LoVo (cell line): ENCODE results near the gene STK10.

Experiments
- DNase-seq: peaks from one replicate; pipeline ENCODE4 v3.0.0-alpha.2; 2016; ENCODE audit warnings: low spot score

STK10 gene

DNA sequence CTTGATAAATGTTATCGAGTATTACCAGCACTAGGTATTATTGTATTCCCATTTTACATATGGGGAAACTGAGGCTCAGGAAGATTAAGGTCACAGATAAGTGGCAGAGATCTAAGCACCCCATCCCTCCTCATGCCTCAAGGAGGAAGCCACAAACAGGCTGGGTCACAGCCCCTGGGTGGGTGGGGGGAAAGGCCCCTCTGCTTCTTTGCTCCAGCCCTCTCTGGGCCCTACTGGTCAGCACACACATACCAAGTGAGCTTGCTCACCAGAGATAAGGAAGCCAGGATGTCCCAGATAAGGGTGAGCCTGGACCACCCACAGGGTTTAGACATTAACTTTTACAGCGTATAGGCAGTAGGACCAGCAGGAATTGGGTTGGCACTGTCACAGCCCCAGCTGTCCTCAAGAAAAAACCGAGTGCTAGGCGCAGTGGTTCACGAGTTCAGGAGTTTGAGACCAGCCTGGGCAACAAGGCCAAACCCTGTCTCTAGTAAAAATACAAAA is 45.3 kb downstream of the STK10 start:
- DNase-seq = no peak

DNA sequence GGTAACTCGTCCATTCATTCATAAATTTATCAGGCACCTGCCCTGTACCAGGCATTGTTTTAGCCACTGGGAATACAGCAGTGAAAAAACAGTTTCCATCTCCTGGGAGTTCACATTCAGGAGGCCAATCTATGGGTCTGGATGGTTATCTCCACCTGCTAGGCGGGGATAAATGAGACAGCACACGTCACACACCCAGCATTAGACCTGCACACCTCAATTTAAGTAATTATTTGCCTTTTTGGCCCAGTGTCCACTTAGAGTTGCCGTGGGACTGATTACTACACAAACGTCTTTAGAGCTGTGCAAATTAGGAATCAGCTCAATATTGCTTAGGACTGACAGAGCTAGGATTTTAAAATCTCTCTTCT is 46.1 kb downstream of the STK10 start:
- no peak for DNase-seq

DNA sequence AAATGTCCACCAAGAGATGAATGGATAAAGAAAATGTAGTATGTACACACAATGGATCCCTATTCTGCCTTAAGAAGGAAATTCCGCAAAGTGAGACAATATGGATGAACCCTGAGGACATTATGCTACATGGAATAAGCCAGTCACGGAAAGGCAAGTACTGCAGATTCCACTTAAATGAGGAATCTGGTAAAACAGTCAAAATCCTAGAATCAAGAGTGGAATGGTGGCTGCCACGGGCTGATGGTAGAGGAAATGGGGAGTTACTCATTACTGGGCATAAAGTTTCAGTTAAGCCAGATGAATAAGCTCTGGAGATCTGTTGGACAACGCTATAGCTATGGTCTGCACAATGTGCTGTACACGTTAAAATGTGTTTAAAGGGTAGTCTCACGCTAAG is 47.2 kb downstream of the STK10 start:
- DNase-seq = no peak

DNA sequence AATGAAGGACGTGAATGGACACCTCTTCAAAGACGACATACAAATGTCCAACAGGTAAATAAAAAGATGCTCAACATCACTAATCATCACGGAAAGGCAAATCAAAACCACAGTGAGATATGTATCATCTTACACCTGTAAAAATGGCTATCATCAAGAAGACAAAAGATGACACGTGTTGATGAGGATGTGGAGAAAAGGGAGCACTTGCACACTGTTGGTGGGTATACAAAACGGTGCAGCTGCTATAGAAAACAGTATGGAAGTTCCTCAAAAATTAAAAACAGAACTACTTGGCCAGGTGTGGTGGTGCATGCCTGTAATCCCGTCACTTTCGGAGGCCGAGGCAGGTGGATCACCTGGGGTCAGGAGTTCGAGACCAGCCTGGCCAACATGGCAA is 47.9 kb downstream of the STK10 start:
- DNase-seq = no peak

DNA sequence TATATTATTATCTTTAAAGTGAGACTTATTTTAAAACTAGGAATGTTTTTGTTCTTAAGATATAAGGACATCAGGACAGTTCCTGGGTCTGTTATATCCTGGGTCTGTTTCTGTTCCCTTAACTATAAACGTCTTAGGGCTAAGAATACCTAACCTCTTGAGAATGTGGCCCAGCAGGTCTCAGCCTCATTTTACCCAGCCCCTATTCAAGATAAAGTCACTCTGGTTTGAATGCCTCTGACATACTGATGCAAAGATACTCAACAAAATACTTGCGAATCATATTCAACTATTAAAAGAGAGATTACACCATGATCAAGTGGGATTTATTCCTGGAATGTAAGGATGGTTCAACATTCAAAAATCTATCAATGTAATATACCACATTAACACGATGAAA is 51.0 kb downstream of the STK10 start:
- DNase-seq = no peak

DNA sequence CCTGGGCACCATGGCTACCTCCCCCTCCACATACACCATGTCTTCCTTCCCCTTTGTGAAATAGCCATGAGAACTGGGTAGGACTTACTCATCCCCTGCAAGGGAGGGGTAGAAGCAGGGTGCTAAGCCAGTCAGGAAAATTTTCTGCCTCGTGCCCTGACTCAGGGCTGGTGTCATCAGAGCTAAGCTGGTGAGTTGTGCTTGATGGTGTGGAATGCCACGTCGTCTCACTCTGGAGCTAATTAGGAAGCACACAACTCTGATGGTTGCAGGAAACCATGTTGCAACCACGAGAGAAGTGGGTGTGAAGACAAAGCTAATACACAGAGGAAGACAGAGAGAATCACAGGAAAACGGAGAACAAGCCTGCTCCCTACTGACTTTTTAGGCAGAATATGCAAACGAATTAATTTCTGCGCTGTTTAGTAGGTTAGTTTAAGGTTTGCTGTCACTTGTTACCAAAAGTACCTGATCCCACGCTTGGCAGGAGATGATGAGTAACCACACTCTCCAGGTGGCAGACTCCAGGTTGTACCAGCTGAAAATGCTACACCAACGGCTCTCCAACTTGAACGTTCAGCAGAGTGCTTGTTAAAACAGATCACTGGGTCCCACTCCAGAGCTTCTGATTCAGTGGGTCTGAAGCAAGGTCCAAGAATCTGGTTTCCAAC is 54.5 kb downstream of the STK10 start:
- DNase-seq = no peak

DNA sequence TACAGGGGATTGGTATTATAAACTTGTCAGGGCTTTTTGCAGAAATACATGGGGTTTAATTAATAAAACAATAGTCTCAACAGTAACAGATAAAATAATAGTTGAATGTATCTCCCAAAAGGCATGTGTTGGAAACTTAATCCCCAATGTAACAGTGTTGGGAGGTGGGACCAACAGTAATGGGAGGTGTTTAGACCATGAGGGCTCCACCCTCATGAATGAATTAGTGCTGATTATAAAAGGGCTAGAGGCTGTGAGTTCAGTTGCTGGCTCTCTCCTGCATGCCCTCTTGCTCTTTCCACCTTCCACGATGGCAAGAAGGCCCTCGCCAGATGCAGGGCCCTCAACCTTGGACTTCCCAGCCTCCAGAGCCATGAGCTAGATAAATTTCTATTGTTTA is 56.3 kb downstream of the STK10 start:
- no peak for DNase-seq

DNA sequence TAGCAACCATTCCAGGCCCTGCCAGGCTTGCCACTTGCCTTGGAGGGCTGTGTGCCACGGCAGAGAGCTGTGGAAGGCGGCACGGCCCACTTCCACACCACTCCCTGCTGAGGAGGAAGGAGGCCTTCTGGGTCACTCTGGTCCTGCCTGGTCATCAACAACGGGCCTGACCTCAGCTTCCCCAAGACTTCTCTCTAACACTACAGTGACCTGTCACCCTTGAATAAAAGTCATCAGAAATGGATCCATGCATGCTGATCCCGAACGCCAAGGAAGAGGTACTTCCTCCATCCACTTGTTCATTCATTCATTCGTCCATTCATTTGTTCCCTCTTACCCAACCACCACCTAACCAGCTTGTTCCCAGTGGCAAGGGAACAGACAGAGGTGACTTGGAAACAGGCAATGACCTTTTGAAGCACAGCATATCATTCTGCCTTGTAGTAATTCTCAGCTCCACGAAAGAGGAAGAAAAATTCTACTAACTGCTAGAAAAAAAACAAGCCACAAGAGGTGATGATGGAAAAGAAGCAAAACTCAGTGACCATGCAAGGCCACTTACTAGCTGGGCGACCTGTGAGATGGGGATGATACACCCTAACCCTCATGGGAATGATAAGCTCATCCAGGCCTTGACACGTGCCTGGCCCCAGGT is 58.6 kb downstream of the STK10 start:
- DNase-seq = no peak

DNA sequence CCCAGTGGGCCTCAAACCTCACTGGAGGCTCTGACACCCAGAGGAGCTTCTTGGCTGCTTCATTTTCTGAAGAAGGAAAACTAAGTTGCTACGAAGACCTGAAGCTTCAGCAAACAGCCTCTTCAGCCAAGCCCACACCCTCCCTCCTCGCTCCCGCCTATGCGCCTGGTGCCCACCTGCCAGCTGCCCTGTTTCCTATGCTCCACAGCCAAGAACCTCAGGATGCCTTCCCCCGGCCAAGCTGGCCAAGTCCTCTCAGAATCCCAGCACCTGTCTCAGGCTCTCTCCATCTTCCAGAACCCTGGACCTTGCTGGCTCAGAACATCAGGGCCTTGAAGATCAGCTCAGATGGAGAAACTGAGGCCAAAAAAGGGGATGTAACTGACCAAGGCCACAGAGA is 60.4 kb downstream of the STK10 start:
- no peak for DNase-seq

DNA sequence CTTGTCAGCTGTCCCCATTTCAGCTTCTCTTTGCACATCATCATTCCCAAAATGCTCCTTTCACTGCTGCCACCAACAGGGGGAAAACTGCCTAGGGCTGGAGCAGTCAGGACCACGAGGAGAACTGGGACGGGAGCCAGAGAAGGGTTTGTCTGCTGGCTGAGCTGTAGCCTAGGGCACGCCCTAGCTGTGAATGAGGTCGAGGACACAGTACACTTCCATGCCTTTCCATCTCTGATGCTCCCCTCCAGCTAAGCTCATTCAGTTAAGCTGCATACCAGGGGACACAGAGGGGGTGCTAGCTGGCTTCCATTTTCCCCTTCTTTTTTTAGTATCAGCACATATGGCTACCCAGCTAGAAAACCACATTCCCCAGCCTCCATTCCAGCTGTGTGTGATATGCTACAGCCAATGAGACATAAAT is 64.7 kb downstream of the STK10 start:
- peak; percentile 39 for DNase-seq

DNA sequence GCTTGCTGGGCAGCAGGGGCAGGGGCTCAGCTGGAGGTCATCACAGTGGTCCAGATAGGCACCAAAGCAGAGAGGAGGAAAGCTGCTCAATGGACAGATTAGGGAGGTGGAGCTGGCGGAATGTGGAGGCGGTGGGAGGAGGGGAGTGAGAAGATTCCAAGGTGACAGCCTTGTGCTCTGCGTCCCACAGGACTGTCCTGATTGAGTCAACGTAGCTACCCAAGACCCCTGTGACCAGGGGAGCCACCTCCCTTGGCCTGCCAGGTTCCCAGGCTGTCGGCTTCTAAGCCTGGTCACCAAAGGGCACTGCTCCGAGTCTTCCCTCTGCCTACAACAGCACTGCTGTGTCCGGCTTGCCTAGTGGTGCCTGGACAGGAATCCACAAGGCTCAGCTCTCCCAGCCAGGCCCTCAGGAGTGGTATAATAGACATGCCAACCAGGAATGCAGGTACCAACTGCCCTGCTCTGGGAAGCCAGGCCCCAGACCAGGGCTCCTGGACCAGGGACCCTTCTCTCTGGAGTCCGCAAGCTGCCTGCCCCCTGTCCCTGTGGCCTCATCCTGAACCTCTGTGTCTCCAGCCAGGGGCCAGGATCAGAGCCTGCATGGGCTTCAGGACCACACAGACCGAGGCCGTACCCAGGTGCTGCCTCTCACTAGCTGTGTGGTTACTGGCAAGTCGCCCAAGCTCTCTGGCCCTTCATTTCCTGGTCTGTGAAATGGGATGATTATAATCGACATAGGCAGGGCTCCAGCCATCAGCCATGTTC is 67.9 kb downstream of the STK10 start:
- DNase-seq = no peak

DNA sequence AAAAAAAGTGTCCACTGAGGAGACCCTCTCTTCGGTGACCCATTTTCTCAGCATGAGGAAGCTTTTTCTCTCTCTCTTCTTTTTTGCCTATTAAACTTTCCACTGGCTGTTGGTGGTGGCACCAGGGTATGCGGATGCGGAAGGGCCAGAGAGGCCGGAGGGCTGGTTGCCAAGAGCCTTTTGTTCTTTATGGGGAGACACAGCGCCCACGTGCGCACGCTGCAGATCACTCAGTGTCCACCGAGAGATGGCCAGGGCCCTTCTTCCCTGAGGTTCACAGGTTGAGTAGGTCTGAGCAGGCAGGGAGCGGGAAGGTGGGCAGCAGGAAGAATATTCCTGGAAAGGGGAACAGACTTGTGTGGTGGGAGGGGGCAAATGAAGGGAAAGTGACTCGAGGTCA is 69.1 kb downstream of the STK10 start:
- no peak for DNase-seq

DNA sequence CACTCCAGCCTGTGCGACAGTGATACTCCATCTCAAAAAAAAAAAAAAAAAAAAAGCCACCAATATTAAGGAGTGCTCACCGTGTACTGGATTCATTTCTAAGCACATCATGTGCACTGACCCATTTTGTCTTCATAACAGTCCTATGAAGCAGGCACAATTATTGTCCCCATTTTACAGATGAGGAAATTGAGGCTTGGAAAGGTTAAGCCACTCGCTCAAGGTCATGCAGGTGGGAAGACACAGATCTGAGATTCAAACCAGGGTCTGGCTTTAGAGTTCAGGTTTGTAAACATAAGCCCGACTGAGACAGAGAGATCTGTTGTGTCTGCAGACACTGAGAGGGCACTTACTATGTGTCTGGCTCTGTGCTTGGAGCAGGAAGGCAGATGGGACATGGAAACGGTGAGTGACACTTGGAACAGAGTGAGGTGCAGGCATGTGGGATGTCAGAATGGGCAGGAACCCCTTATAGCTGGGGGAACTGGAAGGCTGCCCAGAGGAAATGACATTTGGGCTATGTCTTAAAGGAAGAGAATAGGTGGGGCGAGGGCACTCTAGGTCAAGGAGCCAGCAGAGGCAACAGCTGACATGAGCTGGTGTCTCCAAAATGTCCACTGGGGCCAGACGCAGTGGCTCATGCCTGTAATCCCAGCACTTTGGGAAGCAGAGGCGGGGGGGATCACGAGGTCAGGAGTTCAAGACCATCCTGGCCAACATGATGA is 69.9 kb downstream of the STK10 start:
- no peak for DNase-seq

DNA sequence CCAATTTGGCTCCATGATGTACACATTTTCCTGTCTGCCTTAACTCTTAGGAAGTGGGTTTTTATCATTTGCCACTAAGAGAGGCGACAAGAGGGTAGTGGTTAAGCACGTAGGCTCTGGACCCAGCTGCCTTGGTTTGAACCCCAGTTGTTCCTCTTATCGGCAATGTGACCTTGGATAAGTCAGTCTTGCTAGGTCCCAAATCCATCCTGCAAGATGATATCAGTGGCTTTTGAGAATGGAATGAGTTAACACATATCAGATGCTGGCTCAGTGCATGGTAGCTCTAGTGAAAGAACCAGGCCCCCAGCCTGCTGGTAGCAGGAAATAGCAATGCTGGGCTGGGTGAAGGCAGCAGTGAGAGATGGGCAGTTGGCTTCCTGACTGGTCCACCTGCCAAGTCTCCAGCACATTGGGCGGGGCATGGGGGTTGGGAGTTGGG is 72.5 kb downstream of the STK10 start:
- DNase-seq = no peak

DNA sequence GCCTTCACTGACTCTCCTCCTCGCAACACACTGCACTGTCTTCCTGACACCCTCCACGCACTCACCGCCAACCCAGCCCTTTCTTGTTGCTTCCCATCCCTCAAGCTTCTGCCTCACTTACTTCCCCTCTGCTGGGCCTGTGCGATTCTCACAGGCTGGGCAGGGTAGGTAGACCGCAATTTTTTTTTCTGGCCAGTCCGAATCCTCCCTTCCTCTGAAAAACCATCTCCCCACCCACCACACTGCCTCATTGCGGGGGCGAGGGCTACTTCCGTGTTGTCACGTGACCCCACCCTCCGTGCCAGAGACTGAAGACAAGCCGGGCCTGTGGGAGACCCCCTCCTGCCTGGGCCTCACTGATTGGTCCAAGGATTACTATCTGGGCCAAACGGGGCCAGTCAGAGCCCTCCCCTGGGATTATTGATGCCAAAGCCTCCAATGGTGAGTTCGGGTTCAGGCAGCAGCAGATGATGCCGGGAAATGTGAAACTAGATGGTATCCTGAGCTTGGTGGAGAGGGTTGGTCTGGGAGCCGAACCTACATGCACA is 73.1 kb downstream of the STK10 start:
- no peak for DNase-seq

DNA sequence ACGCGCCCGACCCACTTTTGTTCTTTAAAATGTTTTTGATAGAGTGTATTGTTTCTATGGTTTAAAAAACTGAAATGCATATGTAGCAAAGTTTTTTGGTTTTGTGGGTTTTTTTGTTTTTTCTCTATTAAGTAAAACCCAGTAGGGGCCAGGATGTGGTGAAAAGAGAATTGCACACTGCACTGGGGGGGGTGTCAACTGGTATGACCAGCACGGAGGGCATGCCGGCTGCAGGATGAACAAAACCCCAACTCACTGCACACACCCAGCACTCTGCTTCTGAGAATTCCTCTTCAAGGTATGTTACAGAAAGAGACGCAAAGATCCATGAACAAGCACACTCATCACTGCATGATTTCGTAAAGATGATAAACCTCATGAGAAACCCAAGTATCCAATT is 75.0 kb downstream of the STK10 start:
- DNase-seq = no peak

DNA sequence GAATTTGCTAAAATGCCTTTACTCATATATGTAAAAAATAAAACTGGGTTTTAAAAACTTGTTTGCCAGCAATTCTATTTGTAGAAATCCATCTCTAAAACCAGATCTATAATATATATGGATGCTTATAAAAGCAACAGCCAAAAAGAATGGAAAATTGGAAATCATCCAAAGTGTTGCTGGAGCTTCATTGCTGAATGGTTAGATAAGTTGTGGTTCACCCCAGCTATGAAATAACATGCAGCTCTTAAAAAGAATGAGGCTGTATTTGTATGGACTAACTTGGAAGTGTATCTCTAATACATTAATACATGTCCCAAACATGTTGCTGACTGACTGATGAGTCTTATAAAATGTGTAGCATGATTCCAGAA is 76.2 kb downstream of the STK10 start:
- DNase-seq = peak; percentile 7

DNA sequence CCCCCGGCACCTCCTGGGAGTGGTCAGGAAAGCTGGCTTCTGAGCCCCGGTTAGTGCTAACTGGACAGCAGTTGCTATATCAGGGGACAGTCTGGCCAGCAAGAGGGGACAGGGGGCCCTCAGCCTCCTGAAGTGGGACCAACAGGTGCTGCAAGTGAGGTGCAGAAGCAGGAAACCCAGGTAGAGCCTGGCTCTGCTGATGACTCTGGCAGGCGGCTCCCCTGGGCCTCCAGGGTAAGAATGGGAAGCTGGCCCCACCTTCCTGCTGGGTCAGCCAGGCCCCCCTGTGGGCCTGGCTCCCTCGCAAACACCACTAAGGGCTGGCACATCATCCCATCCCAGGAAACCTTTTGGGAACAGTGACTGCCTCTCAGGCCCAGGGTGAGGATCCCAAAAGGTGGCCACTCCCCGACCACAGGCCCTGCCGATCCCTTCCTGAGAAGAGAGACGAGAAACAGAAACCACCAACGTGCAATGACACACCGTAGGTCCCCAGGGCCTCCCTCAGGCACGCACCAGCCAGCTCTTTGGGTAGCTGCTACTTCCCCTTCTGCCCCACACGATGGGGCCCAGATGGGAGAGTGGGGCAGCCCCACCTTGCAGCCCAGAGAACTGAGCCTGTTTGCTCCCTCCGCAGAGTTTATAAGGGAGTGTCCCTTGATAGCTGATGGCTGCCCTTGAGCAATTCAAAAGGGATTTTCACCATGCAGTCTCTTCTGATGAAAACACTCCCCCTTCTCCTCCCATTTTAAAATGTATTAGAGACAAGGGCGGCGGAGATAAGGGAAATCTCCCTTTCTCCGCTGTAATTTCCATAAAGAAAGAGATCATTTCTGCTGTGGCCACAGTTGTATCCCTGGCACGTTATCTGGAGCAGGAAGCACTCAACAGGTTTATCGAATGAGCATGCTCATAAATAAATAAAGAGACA is 76.8 kb downstream of the STK10 start:
- DNase-seq = peak; percentile 43

DNA sequence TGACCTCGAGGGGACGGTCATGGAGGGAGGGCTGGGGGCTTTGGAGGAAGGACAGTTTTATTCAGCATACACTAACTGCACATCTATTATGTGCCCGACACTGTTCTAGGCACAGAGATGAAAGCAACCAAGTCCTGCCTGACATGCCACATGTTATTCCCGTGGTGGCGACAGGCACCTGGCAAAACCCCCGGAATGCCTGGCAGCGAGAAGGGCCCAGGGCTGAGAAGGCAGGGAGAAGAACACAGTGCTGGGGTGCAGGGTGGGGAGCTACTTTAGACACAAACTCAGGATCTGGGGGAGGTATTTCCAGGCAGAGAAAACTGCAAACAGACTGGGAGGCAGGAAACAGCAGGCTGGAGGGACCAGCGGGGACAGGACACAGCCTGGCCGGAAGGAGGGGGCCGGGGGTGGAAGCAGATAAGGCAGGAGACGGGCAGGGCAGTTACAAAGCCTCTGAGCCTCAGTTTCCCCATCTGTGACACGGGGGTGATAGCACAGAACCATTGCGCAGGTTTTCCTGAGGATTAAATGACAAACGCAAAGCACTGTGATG is 77.7 kb downstream of the STK10 start:
- DNase-seq = no peak

DNA sequence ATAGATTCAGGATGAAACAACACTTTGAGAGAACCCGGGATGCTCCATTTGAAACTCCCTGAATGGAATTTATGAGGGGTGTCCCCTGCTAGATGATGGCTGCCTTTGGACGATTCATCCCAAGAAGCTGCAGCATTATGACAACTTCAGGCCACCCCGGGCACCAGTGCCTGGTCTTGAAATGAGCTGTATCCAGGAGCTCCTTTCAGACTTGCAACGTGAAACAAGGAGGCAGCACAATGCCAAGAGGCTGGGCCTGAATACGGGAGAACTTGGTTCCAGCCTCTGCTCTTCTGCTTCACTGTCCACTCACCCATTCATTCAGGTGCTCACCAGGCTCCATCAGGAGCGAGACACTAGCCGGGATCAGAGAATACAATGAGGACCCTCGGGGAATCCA is 78.3 kb downstream of the STK10 start:
- no peak for DNase-seq

DNA sequence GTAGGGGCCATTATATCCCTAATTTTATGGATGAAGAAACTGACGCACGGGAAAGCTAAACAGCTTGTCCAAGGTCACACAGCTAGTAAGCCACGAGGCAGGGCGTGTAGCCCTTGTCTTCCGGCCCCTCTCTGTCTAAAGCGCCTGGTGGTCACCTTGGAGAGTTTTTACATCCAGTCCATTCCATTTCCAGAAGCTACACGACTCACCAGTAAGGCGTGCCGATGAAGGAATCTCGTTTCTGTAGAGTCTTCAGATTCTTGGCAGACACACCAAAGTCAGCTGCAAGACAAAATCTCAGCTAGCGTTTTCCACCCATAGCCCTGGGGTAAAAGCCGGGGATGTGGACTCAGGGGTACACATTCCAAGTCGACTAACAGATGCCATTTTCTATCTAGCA is 80.5 kb downstream of the STK10 start:
- DNase-seq = peak; percentile 59
